GM21423 (cell line): ENCODE data around the gene HDAC8.
"Not testable (repeated sequence)": the region's sequence is repeated elsewhere in the genome, so short reads cannot be mapped to it uniquely, and the experiment has no call there.

Experiments
- ATAC-seq: cut with Tn5 transposase; IDR thresholded peaks from one replicate; pipeline ENCODE4 v1.9.1; 2021; ENCODE audit warnings: mild to moderate bottlenecking, moderate library complexity; ENCODE audit not compliant: unreplicated experiment

HDAC8 gene

DNA sequence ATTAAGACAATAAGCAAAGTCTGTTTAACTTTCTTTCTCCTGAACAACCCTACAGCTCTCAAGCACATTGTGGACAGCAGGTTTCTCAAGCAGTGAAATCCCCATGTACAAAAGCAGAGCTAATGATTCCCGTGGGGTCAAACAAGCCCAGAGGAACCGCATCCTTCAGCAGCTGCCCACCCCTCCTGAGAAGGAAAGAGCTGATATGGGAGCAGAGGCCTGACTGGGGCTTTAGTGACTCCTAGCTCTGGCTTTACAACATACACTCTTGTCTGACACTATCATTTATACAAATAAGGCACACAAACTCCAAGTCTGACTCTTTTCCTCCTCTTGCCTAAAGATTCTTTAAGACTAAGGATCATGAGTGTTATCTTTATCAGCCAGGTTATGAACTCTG is 32.8 kb downstream of the HDAC8 start:
- no peak for ATAC-seq

DNA sequence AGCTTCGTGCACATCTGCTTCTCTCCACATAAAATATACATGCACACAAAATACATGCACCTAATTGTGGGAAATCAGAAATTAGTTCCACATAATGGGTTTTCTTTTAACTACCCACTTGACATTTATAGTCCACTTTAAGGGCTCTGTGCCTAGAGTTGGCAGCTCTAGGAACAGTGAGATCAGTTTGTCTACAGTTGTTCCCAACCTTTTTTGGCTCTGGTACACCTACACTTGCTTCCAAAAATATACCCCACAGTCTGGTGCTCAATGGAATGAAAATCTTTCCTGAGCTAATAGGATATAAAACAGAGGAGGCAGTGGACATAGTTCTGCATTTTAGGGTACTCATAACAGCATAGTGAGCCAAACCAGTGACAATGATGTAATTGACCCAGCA is 36.1 kb downstream of the HDAC8 start:
- no peak for ATAC-seq

DNA sequence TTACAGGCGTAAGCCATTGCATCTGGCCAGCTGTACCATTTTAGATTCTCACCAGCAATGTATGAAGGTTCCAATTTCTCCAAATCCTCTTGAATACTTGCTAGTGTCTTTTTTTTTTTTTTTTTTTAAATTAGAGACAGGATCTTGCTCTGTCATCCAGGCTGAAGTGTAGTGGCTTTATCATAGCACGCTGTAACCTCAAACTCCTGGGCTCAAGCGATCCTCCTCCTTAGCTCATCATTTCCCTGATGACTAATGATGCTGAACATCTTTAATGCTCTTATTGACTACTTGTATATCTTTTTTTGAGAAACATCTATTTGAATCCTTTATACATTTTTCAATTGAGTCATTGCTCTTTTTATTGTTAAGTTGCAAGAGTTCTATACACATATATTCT is 40.3 kb downstream of the HDAC8 start:
- ATAC-seq, result no peak

DNA sequence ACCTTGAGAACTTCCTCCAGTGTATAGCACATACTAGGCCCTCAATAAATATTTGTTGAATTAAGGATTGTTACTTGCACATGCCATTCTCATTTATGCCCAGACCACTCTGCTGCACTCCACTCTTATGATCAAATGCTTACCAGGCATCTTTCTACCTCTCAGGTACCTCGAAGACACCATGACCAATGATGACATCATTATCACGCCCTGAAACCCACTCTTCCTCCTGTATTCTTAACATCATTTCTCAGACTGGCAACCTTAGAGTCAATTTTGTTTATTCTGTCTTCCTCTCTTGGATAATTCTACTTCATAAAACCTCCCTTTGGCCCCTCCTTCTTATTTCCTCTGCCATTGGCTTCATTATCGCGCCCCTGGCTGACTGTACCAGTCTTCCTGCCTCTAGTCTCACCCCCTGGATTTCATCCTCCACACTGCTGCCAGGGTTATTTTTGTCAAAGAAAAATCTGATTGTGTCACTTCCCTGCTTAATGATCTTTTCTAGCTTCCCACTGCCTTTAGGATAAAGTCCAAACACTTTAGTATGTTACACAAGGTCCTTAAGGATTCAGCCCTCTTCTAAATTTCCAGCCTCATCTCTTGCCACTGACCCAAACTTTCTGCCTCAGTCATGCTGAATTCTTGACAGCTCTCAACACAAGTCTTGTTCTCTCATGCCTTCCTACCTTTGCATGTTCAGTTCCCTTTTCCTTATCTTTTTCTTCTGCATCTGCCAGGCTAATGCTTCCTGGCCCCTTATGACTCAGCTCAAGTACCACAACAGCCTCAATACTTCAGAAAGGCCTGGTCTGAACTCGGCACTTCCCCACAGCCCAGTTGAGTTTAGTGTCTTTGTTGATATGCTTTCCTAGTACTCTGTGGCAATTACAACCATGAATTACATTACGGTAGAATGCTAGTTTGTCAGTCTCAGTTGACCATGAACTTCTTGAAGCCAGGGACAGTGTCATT is 45.8 kb downstream of the HDAC8 start:
- peak; percentile 55 for ATAC-seq

DNA sequence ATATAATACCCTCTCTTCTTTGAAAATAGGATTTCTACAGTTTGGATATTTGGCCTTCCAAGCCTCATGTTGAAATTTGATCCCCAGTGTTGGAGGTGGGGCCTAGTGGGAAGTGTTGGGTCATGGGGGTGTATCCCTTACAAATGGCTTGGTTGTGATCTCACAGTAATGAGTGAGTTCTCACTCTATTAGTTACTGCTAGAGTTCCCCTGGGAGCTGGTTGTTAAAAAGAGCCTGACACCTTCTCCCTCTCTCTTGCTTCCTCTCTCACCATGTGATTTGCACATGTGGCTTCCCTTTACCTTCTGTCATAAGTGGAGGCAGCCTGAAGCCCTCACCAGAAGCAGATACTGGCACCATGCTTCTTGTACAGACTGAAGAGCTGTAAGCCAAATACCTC is 73.9 kb downstream of the HDAC8 start:
- peak; percentile 64 for ATAC-seq

DNA sequence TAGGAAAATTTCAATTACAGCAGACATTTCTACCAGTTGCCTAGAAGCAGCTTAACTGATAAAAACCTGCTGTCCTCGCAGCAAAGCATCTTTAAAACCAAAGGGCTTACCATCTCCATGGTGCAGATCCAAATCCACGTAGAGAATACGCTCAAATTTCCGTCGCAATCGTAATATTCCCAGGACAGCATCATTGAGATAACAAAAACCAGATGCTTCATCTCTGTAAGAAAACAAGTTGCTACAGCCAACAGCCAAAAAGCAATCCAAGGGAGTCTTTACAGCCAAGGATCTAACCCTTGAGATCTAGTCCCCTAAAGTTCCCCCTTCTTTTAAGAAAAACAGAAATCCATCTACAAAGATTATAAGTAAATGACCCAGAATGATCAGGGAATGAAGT is 77.6 kb downstream of the HDAC8 start:
- ATAC-seq, result no peak

DNA sequence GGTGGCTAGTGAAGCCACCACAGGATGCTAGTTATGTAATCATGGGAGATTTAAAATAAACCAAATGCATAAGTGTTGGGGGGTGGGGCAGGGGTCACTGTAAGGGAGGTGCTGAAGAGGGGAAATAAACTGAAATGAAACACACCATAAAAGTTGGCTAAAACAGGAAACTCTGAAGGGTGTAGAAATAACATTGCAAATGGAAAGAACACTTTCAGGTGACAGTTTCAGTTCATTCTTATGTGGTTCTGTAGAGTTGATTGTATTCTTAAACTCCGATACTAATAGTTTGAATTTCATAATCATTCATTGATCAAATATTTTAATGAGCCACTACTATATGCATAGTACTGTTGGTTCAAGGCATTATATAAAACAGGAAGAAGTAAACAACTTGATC is 80.1 kb downstream of the HDAC8 start:
- peak; percentile 70 for ATAC-seq

DNA sequence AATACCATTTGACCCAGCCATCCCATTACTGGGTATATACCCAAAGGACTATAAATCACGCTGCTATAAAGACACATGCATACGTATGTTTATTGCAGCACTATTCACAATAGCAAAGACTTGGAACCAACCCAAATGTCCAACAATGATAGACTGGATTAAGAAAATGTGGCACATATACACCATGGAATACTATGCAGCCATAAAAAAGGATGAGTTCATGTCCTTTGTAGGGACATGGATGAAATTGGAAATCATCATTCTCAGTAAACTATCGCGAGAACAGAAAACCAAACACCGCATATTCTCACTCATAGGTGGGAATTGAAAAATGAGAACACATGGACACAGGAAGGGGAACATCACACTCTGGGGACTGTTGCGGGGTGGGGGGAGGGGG is 82.4 kb downstream of the HDAC8 start:
- not testable (repeated sequence) for ATAC-seq

DNA sequence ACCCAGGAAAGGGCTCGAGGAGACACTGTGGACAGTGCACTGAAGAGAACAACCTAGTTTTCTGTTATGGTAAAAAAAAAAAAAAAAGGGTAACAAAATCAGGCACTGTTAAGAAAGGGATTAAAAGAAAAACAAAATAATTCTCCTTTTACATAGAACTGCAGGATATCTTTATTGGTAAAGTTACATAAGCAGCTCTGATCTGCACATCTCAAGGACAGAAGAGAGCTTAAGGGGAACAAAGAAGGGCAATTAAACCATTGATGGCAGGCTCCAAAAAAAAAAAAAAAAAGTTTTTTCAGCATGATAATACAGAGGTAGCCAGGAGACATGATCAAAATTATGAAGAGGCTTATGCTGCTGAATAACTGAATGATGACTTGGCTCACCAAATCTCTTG is 85.0 kb downstream of the HDAC8 start:
- ATAC-seq, result no peak

DNA sequence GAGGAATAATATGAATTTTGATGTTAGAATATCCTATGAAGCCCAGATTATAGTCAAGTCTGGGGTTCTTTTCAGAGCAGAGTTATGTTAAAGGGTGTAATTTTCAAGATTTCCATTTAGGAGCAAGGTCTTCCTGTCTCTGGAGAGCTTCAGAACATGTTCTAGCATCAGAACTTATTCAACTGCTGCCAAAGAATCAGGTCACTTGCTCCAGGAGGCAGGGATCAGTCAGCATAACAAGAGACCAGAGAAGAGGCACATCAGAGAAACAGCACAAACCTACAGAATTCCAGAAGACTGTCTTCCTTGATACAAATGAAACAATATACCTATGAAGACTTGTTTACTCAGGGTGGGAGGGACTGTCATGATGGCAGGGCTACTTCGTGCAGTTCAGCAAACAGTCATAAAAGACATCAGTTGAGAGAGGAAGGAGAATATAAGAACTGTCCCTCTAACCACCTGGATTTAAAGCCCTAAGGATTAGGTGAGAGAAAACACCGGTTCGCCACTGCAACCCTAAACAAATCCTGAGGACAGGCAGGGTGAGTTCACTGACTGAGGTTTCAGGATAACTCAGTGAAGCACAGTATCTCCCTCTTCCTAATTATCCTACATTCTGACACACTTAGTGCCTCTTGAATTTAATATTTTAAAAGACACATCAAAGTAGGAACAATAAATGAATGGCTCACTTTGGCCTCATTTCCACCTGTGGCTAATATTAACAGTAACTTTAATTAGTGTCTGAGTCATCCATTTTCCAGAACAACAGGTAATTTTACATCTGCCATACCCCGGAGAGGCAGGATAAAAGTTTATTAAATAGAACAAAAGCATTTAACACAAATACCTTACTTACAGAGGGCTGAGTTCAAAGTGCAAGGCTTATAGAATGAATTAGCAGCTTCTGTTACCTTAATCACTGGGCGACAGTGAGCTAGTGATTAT is 93.0 kb downstream of the HDAC8 start:
- no peak for ATAC-seq

DNA sequence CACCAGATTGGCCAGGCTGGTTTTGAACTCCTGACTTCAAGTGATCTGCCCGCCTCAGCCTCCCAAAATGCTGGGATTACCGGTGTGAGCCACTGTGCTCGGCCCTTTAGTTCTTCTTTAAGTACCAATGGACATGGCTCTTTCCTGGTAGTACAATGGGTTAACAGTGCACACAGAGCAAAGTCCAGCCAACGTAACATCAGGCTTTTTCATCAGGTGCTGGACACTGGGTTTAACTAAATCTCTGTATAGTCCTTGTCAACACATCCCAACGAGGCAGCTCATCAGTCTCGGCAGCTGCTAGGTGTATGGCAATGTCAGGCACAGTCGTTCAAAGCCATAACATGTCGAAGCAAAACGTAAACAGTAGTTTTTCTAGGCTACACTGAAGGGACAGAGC is 93.8 kb downstream of the HDAC8 start:
- ATAC-seq, result no peak

DNA sequence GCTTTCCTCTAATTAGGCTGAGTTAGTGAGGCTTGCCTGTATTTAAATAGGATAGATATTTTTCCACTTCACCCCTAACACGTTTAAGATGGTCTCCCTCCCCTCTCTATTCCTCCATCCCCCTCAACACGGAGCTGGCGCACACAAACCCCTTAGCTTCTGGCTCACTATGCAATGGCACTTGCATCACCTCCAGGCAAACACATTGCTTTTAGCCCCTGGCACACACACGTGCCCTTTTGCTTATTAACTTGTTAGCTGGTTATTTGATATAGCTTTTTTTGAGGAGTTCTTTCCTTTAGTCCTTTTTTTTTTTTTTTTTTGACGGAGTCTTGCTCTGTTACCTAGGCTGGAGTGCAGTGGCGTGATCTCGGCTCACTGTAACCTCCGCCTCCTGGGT is 94.3 kb downstream of the HDAC8 start:
- no peak for ATAC-seq

DNA sequence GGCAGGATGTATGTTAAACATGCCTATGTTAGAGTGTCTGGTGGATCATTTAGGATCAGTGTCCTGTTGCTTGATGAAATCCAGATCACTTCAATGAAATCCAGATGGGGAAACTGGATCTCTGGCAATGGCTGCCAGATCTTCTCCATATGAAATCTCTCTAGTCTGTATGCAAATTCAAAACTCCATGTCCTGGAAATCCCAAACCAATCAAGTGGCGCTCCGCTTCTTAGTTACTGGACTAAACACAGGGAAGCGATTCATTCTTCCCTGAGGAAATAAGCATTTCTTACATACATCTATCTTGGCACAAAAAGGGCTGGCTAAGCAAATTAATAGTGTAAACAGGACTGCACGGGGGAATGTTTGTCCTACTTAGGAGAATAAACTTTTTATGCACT is 94.9 kb downstream of the HDAC8 start:
- ATAC-seq, result no peak

DNA sequence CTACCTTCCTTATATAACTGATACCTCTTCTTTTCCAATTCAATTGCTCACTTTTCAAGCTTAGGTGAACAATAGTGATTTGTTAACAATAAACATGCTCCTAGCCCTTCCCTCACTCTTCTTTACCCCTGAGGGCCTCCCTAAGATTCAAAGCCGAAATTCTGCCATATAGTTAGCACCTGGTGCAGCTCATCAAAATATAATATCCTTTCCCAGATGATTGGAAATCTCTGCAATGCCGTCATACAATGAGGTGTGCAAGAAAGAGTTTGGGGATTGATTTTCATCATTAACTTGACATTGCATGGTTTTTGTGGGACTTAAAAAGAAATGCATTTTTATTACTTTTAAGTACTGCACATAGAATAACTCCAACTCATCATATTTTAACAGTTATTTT is 95.3 kb downstream of the HDAC8 start:
- ATAC-seq, result no peak

DNA sequence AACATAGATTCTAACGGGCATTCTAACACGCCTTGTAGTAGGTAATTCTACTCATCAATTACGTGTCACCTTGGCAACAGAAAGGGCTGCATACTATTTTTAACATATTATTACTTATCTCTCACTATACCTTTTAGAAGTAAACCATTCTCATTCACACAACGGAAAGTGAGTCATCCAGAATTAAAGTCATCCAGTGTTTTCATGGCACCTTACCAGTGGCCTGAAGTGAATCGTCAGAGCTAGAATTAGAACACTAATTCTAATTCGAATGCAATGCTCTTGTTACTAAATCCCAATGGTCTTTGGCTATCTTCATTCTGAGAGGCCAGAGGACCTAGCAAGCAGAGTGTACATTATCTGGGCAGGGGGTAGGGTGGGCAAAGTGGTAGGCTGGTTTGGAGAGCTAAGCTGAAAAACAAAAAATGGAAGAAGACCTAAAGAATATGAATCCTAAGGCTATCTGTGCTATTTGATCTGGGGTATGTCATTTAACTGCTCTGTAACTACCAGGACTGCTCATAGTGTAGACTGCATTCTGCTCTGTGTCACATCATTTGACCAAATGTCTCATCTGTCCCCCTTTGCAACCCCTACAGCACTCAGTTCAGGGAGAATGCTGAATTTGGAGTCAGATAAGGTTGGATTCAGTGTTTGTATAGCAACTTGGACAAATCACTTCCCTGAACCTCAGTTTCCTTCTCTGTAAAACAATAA is 96.5 kb downstream of the HDAC8 start:
- no peak for ATAC-seq

DNA sequence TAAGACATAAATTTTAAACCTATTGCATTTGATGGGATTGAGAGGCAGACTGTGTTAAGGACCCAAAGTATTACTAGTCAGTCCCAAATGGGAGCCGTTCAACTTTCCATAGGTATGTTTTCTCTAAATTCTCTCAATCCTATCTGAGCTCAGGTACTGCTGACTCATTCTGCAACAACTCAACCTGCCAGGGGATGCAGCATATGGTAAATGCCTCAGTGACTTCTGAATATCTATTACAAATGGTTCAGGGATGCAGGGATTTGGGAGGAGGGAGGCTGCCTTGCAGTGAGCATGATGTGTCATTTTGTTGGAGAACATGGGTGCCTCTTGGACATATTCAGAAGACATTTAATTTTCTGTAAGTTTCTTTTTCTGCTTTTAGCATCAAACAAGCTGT is 97.3 kb downstream of the HDAC8 start:
- no peak for ATAC-seq

DNA sequence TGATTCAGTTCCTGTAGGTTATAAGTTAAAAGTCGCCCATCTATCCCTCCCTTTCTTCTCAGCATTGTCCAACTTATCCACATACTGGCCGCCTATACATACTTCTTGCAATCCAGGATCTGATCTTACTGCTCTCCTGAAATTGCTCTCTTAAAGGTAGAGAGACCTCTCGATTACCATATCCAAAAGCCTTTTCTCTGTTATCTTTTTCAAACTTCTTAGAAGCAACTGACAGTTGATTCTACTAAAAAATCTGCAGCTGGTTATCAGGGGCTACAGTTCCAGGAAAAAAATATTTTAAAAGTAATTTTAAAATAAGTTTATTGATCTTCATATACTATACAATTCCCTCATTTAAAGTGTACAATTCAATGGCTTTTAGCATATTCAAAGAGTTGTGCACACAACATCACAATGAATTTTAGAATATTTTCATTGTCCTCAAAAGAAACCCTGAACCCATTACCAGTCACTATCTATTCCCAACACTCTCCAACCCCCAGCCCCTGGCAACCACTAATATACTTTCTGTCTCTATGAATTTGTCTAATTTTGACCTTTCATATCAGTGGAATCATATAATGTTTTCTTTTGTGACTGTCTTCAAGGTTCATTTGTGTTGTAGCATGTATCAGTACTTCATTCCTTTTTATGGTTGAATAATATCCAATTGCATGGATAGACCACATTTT is 102.0 kb downstream of the HDAC8 start:
- ATAC-seq, result no peak

DNA sequence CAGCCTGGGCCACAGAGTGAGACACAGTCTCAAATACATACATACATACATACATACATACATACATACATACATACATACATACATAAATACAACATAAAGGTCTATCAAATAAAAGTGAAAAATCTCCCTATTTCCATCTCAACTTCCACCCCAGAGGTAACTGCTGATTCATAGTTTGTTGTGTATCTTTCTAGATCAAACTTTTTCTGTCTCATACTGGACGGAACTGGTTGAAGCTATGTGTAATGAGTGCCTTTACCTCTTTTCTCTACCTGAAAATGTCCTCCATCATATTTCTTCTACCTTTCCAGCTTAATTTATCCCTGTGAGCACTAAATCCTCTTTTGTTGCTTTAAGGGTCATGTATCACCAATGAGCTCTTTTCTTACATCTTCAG is 102.5 kb downstream of the HDAC8 start:
- no peak for ATAC-seq

DNA sequence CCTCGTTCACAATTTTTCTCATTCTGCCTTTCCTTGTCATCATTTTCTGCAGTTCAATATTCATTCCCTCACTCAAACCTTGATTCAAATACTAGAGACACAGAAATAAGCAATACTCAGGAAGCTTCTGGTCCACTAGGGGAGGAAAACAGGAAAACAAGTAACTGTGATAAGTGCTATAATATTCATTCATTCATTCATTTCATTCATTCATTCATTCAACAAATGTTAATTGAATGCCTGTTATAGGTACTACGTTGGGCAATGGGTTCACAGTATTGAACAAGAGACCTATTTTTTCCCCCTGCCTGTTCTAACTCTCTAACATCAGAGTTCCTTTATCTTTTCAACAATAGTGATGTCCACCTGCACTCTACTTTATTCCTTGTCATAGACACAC is 104.0 kb downstream of the HDAC8 start:
- ATAC-seq, result no peak

DNA sequence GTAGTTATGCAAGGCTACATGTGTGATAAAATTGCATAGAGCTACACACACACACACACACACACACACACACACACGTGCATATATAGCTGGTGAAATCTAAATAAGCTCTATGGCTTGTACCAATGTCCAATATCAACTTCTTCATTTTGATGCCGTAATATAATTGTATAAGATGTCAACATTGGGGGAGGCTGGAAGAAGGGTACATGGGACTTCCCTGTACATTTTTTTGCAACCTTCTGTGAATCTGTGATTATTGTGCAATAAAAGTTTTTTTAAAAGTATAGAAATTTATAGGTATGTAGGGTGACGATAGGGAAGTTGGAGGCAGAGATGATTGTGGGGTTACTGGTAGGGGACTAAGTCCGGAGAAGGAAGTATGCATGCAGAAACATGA is 105.5 kb downstream of the HDAC8 start:
- ATAC-seq, result no peak

DNA sequence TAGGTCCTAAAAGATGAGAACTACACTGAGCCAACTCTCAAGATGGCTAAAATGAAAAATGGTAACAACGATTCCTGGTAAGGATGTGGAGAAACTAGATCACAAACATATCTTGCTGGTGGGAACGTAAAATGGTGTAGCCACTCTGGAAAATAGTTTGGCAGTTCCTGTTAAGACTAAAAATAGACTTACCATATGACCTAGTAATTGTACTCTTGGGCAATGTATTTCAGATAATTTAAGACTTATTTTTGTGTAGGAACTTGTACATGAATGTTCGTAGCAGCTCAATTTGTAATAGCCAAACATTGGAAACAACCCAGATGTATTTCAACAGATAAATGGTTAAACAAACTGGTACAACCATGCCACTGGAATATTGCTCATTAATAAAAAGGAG is 106.2 kb downstream of the HDAC8 start:
- no peak for ATAC-seq
